DND-41 (cell line): ENCODE data around the gene UBC.

Experiments used
- EZH2 ChIP-seq: IDR thresholded peaks from 3 replicates; pipeline ENCODE4 v1.6.1; 2012; ENCODE audit warnings: borderline replicate concordance, low read depth, mild to moderate bottlenecking, moderate library complexity, low read length, inconsistent platforms; ENCODE audit not compliant: severe bottlenecking
- TF ChIP-seq, protein P1 (sequence below): IDR thresholded peaks from 2 replicates; pipeline ENCODE4 v1.5.1; 2012; ENCODE audit warnings: borderline replicate concordance, low read length, moderate library complexity, mild to moderate bottlenecking; ENCODE audit not compliant: poor library complexity, severe bottlenecking; ENCODE audit errors: extremely low read depth

DNA sequence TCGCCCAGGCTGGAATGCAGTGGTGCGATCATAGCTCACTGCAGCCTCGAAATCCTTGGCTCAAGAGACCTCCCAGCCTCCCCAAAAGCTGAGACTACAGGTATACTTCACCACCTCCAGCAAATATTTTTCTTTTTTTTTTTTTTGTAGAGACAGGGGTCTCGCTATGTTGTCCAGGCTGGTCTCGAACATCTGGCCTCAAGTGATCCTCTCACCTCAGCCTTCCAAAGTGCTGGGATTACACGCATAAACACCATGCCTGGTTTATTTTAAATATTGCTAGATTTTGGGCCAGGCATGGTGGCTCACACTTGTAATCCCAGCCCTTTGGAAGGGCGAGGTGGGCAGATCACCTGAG, 26.7 kb upstream of the UBC start:
- TF ChIP-seq, protein P1, sequence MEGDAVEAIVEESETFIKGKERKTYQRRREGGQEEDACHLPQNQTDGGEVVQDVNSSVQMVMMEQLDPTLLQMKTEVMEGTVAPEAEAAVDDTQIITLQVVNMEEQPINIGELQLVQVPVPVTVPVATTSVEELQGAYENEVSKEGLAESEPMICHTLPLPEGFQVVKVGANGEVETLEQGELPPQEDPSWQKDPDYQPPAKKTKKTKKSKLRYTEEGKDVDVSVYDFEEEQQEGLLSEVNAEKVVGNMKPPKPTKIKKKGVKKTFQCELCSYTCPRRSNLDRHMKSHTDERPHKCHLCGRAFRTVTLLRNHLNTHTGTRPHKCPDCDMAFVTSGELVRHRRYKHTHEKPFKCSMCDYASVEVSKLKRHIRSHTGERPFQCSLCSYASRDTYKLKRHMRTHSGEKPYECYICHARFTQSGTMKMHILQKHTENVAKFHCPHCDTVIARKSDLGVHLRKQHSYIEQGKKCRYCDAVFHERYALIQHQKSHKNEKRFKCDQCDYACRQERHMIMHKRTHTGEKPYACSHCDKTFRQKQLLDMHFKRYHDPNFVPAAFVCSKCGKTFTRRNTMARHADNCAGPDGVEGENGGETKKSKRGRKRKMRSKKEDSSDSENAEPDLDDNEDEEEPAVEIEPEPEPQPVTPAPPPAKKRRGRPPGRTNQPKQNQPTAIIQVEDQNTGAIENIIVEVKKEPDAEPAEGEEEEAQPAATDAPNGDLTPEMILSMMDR, result no peak
- no peak for TF ChIP-seq EZH2
